ENCODE measurements around the gene CFTR.

- TF ChIP-seq CTCF (IDR thresholded peaks at IDR 0.05) = no peak
- TF ChIP-seq POLR2A (IDR thresholded peaks at IDR 0.05) = no peak
Observed at GRCh38 chr7:117674617-117675016, 194.8 kb downstream of the CFTR start.

Data from Peyer's patch (tissue), 4 donors.